Measurements from ENCODE around the gene FNDC7.
"Not testable (repeated sequence)": the region's sequence is repeated elsewhere in the genome, so short reads cannot be mapped to it uniquely, and the experiment has no call there.

Gene FNDC7

DNA sequence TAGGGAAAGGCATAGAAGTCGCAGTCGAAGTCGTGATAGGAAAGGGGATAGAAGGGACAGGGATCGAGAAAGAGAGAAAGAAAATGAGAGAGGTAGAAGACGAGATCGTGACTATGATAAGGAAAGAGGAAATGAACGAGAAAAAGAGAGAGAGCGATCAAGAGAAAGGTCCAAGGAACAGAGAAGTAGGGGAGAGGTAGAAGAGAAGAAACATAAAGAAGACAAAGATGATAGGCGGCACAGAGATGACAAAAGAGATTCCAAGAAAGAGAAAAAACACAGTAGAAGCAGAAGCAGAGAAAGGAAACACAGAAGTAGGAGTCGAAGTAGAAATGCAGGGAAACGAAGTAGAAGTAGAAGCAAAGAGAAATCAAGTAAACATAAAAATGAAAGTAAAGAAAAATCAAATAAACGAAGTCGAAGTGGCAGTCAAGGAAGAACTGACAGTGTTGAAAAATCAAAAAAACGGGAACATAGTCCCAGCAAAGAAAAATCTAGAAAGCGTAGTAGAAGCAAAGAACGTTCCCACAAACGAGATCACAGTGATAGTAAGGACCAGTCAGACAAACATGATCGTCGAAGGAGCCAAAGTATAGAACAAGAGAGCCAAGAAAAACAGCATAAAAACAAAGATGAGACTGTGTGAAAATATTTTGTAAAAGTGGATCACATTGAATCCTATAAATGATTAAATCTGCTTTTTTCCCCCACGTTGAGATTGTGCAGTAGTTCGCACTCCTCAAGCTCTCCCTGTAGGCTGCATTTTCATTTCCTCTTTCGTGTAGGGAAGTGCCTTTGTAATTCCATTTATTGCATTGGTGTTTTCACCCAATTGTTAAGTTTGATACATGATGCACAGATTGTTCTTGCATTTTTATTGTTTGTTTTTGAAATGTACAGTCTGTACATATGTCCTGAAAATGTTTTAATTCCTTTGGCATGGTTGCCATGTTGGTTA lies 13.1 kb upstream of the FNDC7 start:
- no peak for DNase-seq

GRCh38 chr1:108701176-108701849 lies 11.4 kb upstream of the FNDC7 start:
- DNase-seq = no peak

- DNase-seq = not testable (repeated sequence)
Observed at GRCh38 chr1:108702109-108702508, 10.6 kb upstream of the FNDC7 start.

DNA sequence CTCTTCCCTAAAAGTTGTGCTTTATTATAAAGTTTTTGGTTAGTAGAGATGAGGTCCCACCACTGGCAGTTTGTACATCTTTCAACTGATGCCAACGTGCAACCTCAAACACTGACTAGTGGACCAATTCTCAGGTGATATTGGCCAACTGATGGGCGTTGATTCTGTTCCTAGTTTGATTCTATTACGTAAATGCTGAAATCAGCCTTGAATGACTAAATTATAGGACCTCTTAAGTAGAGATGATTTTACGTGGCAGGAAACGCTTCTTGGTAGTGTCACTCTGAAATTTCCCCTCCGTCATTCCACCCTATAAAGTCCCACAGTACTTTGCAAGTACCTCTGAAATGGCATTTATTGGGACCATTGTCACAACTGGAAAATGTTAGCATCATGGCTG lies 8.8 kb upstream of the FNDC7 start:
- DNase-seq = peak in 1 of 2 experiments; percentile 37

- DNase-seq = no peak
Observed at GRCh38 chr1:108704496-108704895, 8.2 kb upstream of the FNDC7 start.

- no peak for DNase-seq
Observed at GRCh38 chr1:108706643-108707042, 6.1 kb upstream of the FNDC7 start.

GRCh38 chr1:108708691-108709660 lies 3.7 kb upstream of the FNDC7 start:
- DNase-seq = peak; percentile 67 to 77

DNA sequence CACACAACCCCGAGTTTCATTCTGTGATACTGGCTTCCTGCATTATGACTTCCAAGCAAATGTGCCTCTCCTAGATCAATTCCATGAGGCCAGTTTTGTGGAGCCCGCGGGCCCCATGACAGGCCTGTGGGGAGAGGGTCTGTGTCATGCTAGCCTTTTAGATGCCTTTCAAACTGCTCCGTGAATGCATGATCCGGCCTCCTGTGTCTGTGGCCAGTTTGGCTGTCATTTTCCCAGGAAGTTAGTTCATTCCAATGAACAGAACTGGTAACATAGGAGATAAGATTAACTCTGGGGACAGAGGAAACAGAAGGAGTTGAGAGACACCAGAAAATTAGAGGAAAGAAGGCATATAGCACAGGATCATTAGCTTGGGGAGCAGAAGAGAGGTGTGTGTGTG lies 3.2 kb downstream of the FNDC7 start:
- DNase-seq = no peak

DNA sequence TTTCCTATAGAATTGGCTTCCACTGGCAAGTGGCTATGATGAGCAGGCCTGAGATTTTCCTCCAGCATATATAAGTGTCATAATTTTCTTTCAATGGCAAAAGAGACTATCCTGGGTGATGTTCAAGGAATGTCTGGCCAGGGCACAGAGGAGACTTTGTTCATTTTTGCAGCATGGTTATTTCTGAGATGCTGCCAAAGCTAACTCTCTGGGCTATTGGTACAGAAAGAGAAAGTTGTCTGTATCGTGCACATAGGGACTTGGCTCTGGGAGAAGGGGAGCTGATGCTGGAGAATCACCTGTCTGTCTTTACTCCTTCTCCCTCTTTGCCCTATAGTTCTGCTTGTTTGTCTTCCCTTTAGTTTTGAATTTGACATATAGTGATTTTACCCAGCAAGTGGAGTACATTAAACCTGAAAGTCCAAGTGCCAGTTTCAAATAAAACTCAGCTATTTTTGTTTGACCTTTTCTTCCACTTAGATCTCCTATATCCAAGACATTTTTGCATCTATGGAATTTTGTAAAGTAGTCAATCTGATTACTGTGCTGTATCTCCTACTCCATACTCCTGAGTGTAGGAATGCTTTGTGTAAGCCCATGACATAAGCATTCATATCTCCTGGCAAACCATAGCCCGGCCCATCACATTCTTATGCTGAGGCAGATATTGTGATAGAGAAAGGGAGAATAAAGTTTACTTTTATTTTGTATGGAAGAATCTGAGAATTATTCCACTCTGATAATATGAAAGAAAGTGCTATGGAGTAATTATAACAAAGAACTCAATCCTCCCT lies 3.9 kb downstream of the FNDC7 start:
- DNase-seq = no peak

- DNase-seq = no peak
Observed at GRCh38 chr1:108717774-108718316, 5.1 kb downstream of the FNDC7 start.

DNA sequence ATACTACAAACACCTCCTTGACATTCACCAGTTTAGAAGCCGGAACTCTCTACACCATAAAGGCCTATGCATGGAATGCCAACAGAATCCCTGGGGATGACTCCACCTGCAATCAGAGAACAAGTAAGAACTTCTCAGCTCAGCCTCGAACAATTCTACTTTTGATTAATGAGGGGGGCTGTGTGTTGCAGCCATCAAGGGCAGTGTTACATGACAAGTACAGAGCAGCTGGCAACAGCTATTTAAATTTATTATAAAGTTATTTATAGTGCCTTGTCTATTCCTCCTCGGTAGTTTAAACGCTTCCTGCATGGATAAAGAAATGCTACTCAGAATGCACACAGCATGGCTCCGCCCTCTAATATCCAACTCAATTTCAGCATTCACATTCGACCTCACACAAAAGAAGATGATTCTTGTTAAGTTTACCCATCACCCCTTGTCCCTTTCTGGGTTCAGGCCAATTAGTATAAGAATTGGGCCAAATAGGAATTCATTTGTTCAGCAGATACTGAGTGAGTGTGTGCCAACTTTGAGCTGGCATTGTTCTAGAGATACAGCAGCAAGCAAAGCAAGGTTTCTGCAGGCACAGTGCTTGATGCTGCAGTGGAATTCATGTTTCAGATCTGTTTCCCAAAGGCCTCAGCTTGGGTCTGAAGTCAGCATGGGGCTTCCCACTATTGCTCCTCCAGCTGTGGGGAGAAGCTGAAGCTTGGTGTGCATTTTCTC lies 6.4 kb downstream of the FNDC7 start:
- no peak for DNase-seq

GRCh38 chr1:108719656-108720435 lies 7.1 kb downstream of the FNDC7 start:
- no peak for DNase-seq

DNA sequence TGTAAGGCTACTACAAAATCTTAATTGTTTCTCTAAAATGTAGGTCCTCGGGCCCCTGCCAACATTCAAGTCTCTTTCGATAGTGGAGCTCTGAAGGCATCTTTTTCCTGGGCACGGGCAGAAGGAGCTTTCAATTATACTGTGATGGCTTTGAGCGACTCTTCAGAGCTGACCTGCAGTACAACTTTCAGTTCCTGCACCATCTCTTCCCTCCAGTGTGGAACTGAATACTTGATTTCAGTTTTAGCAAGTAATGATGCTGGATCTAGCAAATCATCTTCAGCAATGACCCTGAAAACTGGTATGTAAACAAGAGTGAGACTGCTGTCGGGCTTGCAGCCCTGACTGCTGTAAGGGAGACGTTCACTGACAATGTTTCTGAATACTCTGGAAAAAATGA lies 9.6 kb downstream of the FNDC7 start:
- no peak for DNase-seq

DNA sequence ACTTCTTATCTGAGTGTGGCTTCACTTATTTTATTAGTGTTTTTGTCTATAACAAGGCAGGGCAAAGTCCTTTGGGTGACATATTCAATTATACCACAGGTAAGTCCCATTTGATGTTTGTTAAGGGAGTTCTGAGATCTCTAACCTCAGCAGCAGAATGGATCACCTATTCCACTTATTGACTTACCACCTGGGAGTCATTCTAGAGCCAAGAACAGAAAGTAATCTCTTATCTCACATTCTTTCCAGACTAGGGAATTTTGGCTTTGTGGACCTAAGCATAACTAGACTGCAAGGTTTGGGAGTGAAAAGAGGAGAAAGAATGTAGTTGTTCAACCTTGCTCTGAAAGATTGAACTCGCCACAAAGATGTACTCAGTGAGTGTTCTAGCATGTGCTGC lies 13.2 kb downstream of the FNDC7 start:
- no peak for DNase-seq

DNA sequence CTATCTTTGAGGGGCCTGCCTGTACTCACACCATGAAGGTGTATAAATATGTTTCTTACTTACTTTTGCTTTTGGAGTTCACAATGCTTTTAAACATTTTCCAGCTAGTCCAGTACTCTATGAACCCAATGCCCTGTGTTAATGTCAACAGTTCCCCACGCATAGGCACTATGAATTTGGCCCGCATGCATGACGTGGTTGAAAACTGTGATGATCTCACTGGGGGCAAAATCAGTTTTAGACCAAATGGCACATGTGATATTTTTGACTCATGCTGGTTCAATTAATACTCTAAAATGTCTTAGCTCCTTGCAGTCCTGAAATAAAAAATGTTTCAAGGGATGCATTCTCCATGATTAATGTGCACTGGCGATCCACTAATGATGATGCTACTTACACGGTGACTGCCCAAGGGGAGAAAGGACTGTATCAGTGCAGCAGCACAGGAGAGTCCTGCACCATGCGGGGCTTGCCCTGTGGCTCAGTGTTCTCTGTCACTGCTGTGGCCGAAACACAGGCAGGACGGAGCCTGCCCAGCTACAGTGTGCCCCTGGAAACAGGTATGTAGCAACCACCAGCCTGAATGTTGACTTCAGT lies 15.7 kb downstream of the FNDC7 start:
- DNase-seq = no peak

DNA sequence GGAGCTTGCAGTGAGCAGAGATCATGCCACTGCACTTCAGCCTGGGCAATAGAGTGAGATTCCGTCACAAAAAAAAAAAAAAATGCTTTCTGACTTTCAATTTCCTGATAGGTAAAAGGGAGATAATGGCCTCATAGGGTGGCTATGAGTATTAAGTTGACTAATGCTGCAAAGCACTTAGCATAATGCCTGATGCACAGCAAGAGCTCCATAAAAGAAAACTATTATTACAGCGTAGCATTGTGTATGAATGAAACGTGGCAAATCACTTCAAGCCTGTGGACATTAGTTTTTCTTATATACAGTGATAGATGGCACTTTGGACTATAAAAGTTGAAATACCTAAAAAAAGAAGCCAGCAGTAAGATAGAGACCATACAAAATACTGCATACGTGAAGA lies 16.8 kb downstream of the FNDC7 start:
- no peak for DNase-seq

DNA sequence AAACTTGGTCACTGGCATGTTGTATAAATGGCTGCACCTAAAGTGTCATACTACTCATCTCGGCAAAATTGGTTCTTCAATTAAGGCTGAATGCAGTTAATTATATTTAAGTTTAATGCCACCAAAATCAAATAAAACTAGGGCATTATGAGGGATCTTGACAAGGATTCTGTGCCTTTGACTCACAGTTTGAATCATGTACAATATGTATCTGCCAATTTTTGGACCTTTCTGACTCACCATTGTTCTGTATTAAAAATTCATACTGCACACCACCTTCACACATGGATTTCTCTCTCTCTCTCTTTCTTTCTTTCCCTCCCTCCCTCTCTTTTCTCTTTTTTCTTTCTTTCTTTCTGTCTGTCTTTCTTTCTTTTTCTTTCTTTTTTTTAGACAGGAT lies 19.7 kb downstream of the FNDC7 start:
- DNase-seq = no peak

DNA sequence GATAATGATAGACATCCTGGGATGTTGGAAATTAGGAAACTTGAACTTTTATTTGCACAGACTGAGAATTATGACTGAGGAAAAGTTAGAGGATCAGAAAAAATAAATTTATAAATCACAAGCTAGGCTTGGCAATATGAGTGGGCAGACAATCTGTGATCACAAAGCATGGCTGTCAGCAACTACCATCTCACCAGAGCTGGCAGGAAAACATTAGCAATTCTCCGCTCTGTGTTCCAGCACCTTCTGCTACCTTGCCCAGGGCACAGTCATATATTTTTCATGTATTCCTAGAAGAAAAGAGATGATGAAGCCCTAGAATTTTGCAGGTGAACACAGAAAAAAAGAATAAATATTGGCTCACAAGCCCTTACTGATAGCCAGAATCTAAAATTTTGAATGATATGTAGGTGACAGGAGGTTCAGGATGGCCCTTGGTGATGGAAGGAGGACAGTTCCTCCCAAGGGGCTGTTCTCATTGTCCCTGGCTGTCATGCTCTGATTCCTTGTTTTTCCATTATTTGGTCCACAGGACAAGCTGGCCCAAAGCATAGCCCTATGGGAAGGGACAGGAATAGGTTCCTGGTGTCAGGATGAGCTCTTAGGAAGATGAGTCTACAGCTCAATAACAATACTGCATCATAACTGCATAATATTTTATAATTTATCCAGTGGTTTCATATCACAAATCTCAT lies 21.6 kb downstream of the FNDC7 start:
- DNase-seq = no peak

- DNase-seq = no peak
Observed at GRCh38 chr1:108742253-108742652, 29.5 kb downstream of the FNDC7 start.

Measured in activated CD4-positive, alpha-beta T cell treated with anti-CD3 and anti-CD28 coated beads, Interleukin-2, amount 50 U/mL, for 48 hours (primary cell).